Measurements from ENCODE around the gene SHC4. TPM values are rescaled to one million over a fixed set of nuclear protein-coding genes. Genes with fewer than 3 reads are reported as not detected.

Gene SHC4
- total RNA-seq, 2 donors from 2014 or later = 0.29 to 0.58 TPM

- no peak for TF ChIP-seq CTCF (conservative IDR thresholded peaks at IDR 0.05)
- H3K36me3 Mint-ChIP-seq (ENCODE audit: low read depth) = peaks cover 3% of the 10 kb centered on the region
- H3K27me3 Mint-ChIP-seq (ENCODE audit: insufficient read depth) = no peaks in the 10 kb centered on the region
- no peak overlapping the region for H3K4me3 ChIP-seq (ENCODE audit: low read length)
- no peak overlapping the region for H3K4me3 Mint-ChIP-seq
- peaks cover 4% of the 10 kb centered on the region for H3K36me3 ChIP-seq (ENCODE audit: control insufficient read depth, insufficient read depth, low read length)
- peaks cover 2% of the 10 kb centered on the region for H3K4me1 ChIP-seq (ENCODE audit: control insufficient read depth, insufficient read depth, low read length)
- no peak for DNase-seq
- H3K9me3 Mint-ChIP-seq = no peaks in the 10 kb centered on the region
- H3K9ac ChIP-seq (ENCODE audit: extremely low read depth, low read length, poor library complexity, severe bottlenecking) = no peak overlapping the region
- H3K27ac Mint-ChIP-seq = no peak overlapping the region
- 80 to 100% methylated on average over 1 to 2 of the region's 2 CpGs for WGBS, 2 experiments (ENCODE audit: insufficient coverage in 1 of 2, insufficient read length in 1 of 2)
- H3K9me3 ChIP-seq (ENCODE audit: control insufficient read depth, low read length) = no peaks in the 10 kb centered on the region
- H3K27me3 ChIP-seq (ENCODE audit: control insufficient read depth, insufficient read depth, low read length, poor library complexity, severe bottlenecking) = no peaks in the 10 kb centered on the region
- H3K4me1 Mint-ChIP-seq = peaks cover 11% of the 10 kb centered on the region
- H3K27ac ChIP-seq (ENCODE audit: low read depth, low read length) = no peak overlapping the region
These were observed 188.2 kb downstream of the SHC4 start for GRCh38 chr15:48775546-48775945.

- no peak overlapping the region for H3K4me3 ChIP-seq (ENCODE audit: low read length)
- H3K4me1 ChIP-seq (ENCODE audit: control insufficient read depth, insufficient read depth, low read length) = peaks cover 2% of the 10 kb centered on the region
- no peaks in the 10 kb centered on the region for H3K36me3 ChIP-seq (ENCODE audit: control insufficient read depth, insufficient read depth, low read length)
- Mint-ChIP-seq H3K36me3 (ENCODE audit: low read depth) (no peaks in the 10 kb centered on the region), H3K27ac (no peak overlapping the region), H3K9me3 (no peaks in the 10 kb centered on the region), H3K4me1 (peaks cover 18% of the 10 kb centered on the region), H3K4me3 (no peak overlapping the region), H3K27me3 (ENCODE audit: insufficient read depth) (no peaks in the 10 kb centered on the region)
- no peak overlapping the region for H3K9ac ChIP-seq (ENCODE audit: extremely low read depth, low read length, poor library complexity, severe bottlenecking)
- H3K27me3 ChIP-seq (ENCODE audit: control insufficient read depth, insufficient read depth, low read length, poor library complexity, severe bottlenecking) = no peaks in the 10 kb centered on the region
- 60 to 96% methylated on average over 1 of the region's 1 CpG for WGBS, 2 experiments (ENCODE audit: insufficient coverage in 1 of 2, insufficient read length in 1 of 2)
- no peaks in the 10 kb centered on the region for H3K9me3 ChIP-seq (ENCODE audit: control insufficient read depth, low read length)
- no peak for TF ChIP-seq CTCF (conservative IDR thresholded peaks at IDR 0.05)
- no peak for DNase-seq
- H3K27ac ChIP-seq (ENCODE audit: low read depth, low read length) = no peak overlapping the region
These were observed 189.2 kb downstream of the SHC4 start for GRCh38 chr15:48774484-48774883.

Other genes with a start within 250 kb of the SHC4 start
- gene CEP152, start 152.8 kb downstream of the SHC4 start, total RNA-seq = 10 to 100 TPM; 12.3 to 19.1 TPM
- 100 to 1,000 TPM; 108 to 119 TPM for gene EID1, start 85.8 kb downstream of the SHC4 start, total RNA-seq
- 10 to 100 TPM; 49.4 to 51.0 TPM for gene SECISBP2L, start 82.5 kb upstream of the SHC4 start, total RNA-seq
- 10 to 100 TPM; 57.1 to 60.9 TPM for gene COPS2, start 191.7 kb upstream of the SHC4 start, total RNA-seq
- gene GALK2, start 206.3 kb upstream of the SHC4 start, total RNA-seq = 10 to 100 TPM; 13.4 to 19.1 TPM

Measured in endodermal cell (in vitro differentiated cells).